Measurements from ENCODE around the gene ZNF507.

ZNF507 gene

DNA sequence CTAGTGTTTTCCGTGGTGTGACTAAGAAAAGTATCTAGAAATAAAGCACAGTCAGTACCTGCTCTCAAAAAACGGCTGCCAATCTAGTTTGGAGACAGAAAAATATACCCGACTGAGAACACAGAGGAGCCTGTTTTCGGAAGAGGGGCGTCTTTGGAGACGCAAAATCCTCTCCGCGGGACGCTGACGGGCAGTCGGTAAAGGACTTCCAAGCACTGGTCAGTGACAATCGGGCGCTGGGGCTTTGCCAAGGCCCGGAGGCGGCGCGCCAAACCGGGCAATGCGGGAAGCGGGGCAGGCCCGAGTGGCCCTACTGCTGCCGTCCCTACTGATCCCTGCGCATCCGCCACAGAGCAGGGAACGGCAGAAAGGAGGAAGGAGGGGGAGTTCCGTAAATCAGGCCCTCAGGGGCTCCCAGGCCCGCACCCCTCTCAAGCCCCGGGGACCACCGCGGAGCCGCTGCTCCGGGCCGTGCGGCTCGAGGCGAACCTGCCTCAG, 59.6 kb downstream of the ZNF507 start:
- Histone ChIP-seq H3K4me3 (ENCODE audit: insufficient read length, low read depth) (peak overlapping the region; percentile 82), H3K36me3 (ENCODE audit: insufficient read depth, insufficient read length, low read length) (peaks cover 21% of the 10 kb centered on the region), H3K9ac (ENCODE audit: insufficient read length, low read depth) (peak overlapping the region; percentile 90), H3K4me1 (ENCODE audit: insufficient read depth, insufficient read length) (no peaks in the 10 kb centered on the region), H3K27me3 (ENCODE audit: insufficient read depth, insufficient read length) (no peaks in the 10 kb centered on the region), H3K9me3 (ENCODE audit: insufficient read depth, low read length) (no peaks in the 10 kb centered on the region; the same call in 1 of the 2 replicates)
- peak; percentile 8 for DNase-seq (ENCODE audit: low read depth, low spot score)
- TF ChIP-seq YY1 (IDR thresholded peaks at IDR 0.05; ENCODE audit: insufficient read depth, insufficient read length) (no peak), ZNF274 (IDR thresholded peaks at IDR 0.05; ENCODE audit: low read depth, low read length) (no peak), SUZ12 (IDR thresholded peaks at IDR 0.05; ENCODE audit: extremely low read depth, insufficient read depth, insufficient read length) (no peak)

DNA sequence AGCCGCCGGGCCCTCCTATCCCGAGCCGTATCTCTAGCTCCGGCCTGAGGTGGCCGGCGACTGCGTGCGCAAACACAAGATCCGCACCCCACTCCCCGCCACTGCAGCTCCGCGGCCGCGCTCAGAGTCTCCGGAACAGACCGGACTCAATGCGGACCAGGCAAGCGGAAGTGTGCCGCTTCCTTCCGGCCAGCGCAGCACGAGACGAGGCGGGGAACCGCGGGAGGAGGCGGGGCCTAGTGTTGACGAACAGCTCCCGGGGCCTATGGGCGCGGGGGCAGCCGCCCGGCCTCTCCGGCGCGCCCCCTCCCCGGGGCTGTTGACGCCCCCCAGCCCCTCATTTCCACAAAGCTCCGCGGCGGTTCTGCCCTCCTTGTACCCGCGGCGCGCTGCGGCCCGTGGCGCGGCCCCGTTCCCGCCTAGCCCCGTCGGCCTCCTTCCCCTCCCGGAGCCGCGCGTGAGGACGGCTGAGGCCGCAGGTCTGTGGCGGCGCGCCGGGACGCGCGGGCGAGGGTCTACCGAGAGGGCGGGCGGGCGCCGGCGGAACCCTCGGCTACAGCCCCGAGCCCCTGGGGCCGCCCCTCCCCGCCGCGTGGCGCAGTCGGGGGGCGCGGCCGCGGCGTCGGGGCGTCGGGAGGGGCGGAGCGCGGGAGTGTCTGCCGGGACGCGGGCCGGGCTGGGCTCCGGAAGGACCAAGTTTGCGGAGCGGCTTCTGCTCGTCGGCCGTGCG, 60.2 kb downstream of the ZNF507 start, which contains the start of gene DPY19L3:
Gene DPY19L3 (plus strand): TSS at position 340 of the 730 bp plus-strand sequence. CDS start 2,484 bp downstream, outside the sequence.
- Histone ChIP-seq H3K4me1 (ENCODE audit: insufficient read depth, insufficient read length) (no peaks in the 10 kb centered on the region), H3K9me3 (ENCODE audit: insufficient read depth, low read length) (no peaks in the 10 kb centered on the region; the same call in 1 of the 2 replicates), H3K36me3 (ENCODE audit: insufficient read depth, insufficient read length, low read length) (peaks cover 27% of the 10 kb centered on the region), H3K4me3 (ENCODE audit: insufficient read length, low read depth) (peak within 1 kb of the TSS; percentile 82), H3K9ac (ENCODE audit: insufficient read length, low read depth) (peak within 1 kb of the TSS; percentile 90), H3K27me3 (ENCODE audit: insufficient read depth, insufficient read length) (no peaks in the 10 kb centered on the region)
- TF ChIP-seq ZNF274 (IDR thresholded peaks at IDR 0.05; ENCODE audit: low read depth, low read length) (no peak), SUZ12 (IDR thresholded peaks at IDR 0.05; ENCODE audit: extremely low read depth, insufficient read depth, insufficient read length) (no peak), YY1 (IDR thresholded peaks at IDR 0.05; ENCODE audit: insufficient read depth, insufficient read length) (no peak)
- peak; percentile 78 for DNase-seq (ENCODE audit: low read depth, low spot score)

- H3K4me3 ChIP-seq (ENCODE audit: insufficient read length, low read depth) = peak overlapping the region; percentile 82
- H3K9ac ChIP-seq (ENCODE audit: insufficient read length, low read depth) = peak overlapping the region; percentile 79
- H3K9me3 ChIP-seq (ENCODE audit: insufficient read depth, low read length) = no peaks in the 10 kb centered on the region; the same call in 1 of the 2 replicates
- H3K4me1 ChIP-seq (ENCODE audit: insufficient read depth, insufficient read length) = no peaks in the 10 kb centered on the region
- TF ChIP-seq SUZ12 (IDR thresholded peaks at IDR 0.05; ENCODE audit: extremely low read depth, insufficient read depth, insufficient read length) = no peak
- TF ChIP-seq ZNF274 (IDR thresholded peaks at IDR 0.05; ENCODE audit: low read depth, low read length) = no peak
- no peak for TF ChIP-seq YY1 (IDR thresholded peaks at IDR 0.05; ENCODE audit: insufficient read depth, insufficient read length)
- DNase-seq (ENCODE audit: low read depth, low spot score) = no peak
- no peaks in the 10 kb centered on the region for H3K27me3 ChIP-seq (ENCODE audit: insufficient read depth, insufficient read length)
- H3K36me3 ChIP-seq (ENCODE audit: insufficient read depth, insufficient read length, low read length) = peaks cover 33% of the 10 kb centered on the region
These were observed 61.0 kb downstream of the ZNF507 start for GRCh38 chr19:32406161-32407003.

- H3K27me3 ChIP-seq (ENCODE audit: insufficient read depth, insufficient read length) = no peaks in the 10 kb centered on the region
- no peaks in the 10 kb centered on the region for H3K4me1 ChIP-seq (ENCODE audit: insufficient read depth, insufficient read length)
- TF ChIP-seq SUZ12 (IDR thresholded peaks at IDR 0.05; ENCODE audit: extremely low read depth, insufficient read depth, insufficient read length) = no peak
- TF ChIP-seq YY1 (IDR thresholded peaks at IDR 0.05; ENCODE audit: insufficient read depth, insufficient read length) = no peak
- no peak for TF ChIP-seq ZNF274 (IDR thresholded peaks at IDR 0.05; ENCODE audit: low read depth, low read length)
- no peak overlapping the region for H3K4me3 ChIP-seq (ENCODE audit: insufficient read length, low read depth)
- no peaks in the 10 kb centered on the region; the same call in 1 of the 2 replicates for H3K9me3 ChIP-seq (ENCODE audit: insufficient read depth, low read length)
- peaks cover 41% of the 10 kb centered on the region for H3K36me3 ChIP-seq (ENCODE audit: insufficient read depth, insufficient read length, low read length)
- H3K9ac ChIP-seq (ENCODE audit: insufficient read length, low read depth) = no peak overlapping the region
- DNase-seq (ENCODE audit: low read depth, low spot score) = no peak
These were observed 61.9 kb downstream of the ZNF507 start for GRCh38 chr19:32407004-32407992.

GRCh38 chr19:32415246-32415645, 69.8 kb downstream of the ZNF507 start:
- no peak overlapping the region for H3K4me3 ChIP-seq (ENCODE audit: insufficient read length, low read depth)
- no peak for DNase-seq (ENCODE audit: low read depth, low spot score)
- H3K36me3 ChIP-seq (ENCODE audit: insufficient read depth, insufficient read length, low read length) = peaks cover 50% of the 10 kb centered on the region
- H3K9me3 ChIP-seq (ENCODE audit: insufficient read depth, low read length) = no peaks in the 10 kb centered on the region
- no peaks in the 10 kb centered on the region for H3K27me3 ChIP-seq (ENCODE audit: insufficient read depth, insufficient read length)
- no peak overlapping the region for H3K9ac ChIP-seq (ENCODE audit: insufficient read length, low read depth)
- TF ChIP-seq SUZ12 (IDR thresholded peaks at IDR 0.05; ENCODE audit: extremely low read depth, insufficient read depth, insufficient read length) = no peak
- TF ChIP-seq ZNF274 (IDR thresholded peaks at IDR 0.05; ENCODE audit: low read depth, low read length) = no peak
- no peak for TF ChIP-seq YY1 (IDR thresholded peaks at IDR 0.05; ENCODE audit: insufficient read depth, insufficient read length)
- H3K4me1 ChIP-seq (ENCODE audit: insufficient read depth, insufficient read length) = no peaks in the 10 kb centered on the region

- no peak for DNase-seq (ENCODE audit: low read depth, low spot score)
- TF ChIP-seq YY1 (IDR thresholded peaks at IDR 0.05; ENCODE audit: insufficient read depth, insufficient read length) (no peak), SUZ12 (IDR thresholded peaks at IDR 0.05; ENCODE audit: extremely low read depth, insufficient read depth, insufficient read length) (no peak), ZNF274 (IDR thresholded peaks at IDR 0.05; ENCODE audit: low read depth, low read length) (no peak)
- Histone ChIP-seq H3K9me3 (ENCODE audit: insufficient read depth, low read length) (no peaks in the 10 kb centered on the region), H3K36me3 (ENCODE audit: insufficient read depth, insufficient read length, low read length) (peaks cover 45% of the 10 kb centered on the region), H3K27me3 (ENCODE audit: insufficient read depth, insufficient read length) (no peaks in the 10 kb centered on the region), H3K4me1 (ENCODE audit: insufficient read depth, insufficient read length) (no peaks in the 10 kb centered on the region), H3K4me3 (ENCODE audit: insufficient read length, low read depth) (no peak overlapping the region), H3K9ac (ENCODE audit: insufficient read length, low read depth) (no peak overlapping the region)
These were observed 70.3 kb downstream of the ZNF507 start for GRCh38 chr19:32415669-32416068.

Data from NT2/D1 (cell line).